ENCODE results near the gene ZKSCAN4. TPM values are rescaled to one million over a fixed set of nuclear protein-coding genes. Genes with fewer than 3 reads are reported as not detected.

ZKSCAN4 gene
- total and polyA plus RNA-seq, 9 donors, result 1.5 to 8.0 (median 6.0) TPM

DNA sequence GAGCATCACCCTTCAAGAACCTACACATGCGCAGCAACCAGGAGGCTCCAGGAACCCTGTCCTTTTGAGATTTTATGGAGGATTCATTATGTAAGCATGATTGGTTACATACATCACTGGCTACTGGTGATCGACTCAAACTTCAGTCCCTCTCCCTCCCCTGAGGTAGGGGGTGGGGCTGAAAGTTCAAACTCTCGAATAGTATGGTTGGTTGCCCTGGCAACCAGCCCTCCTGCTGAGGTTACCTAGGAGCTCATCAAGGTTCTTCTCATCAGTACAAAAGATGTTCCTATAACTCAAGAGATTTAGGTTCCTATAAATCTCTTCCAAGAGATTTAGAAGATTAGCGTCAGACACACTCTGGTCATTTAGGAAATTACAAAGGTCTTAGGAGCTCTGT lies 48.9 kb downstream of the ZKSCAN4 start:
- Histone ChIP-seq H3K27ac (no peak overlapping the region), H3K9me3 (no peaks in the 10 kb centered on the region), H3K36me3 (no peaks in the 10 kb centered on the region), H3K4me3 (no peak overlapping the region), H3K27me3 (peaks cover under 1% of the 10 kb centered on the region), H3K4me1 (ENCODE audit: insufficient read depth) (no peaks in the 10 kb centered on the region)
- no peak for DNase-seq
- no peak for TF ChIP-seq EP300 (IDR thresholded peaks at IDR 0.05)
- TF ChIP-seq, protein P1, sequence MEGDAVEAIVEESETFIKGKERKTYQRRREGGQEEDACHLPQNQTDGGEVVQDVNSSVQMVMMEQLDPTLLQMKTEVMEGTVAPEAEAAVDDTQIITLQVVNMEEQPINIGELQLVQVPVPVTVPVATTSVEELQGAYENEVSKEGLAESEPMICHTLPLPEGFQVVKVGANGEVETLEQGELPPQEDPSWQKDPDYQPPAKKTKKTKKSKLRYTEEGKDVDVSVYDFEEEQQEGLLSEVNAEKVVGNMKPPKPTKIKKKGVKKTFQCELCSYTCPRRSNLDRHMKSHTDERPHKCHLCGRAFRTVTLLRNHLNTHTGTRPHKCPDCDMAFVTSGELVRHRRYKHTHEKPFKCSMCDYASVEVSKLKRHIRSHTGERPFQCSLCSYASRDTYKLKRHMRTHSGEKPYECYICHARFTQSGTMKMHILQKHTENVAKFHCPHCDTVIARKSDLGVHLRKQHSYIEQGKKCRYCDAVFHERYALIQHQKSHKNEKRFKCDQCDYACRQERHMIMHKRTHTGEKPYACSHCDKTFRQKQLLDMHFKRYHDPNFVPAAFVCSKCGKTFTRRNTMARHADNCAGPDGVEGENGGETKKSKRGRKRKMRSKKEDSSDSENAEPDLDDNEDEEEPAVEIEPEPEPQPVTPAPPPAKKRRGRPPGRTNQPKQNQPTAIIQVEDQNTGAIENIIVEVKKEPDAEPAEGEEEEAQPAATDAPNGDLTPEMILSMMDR (IDR thresholded peaks at IDR 0.05), result no peak
- TF ChIP-seq POLR2A (IDR thresholded peaks at IDR 0.05), result no peak
- WGBS, 3 donors, result 33 to 39% (median 35%) methylated on average over 4 of the region's 4 CpGs
- intact Hi-C loops (cut with DNase I), result no loop called here

DNA sequence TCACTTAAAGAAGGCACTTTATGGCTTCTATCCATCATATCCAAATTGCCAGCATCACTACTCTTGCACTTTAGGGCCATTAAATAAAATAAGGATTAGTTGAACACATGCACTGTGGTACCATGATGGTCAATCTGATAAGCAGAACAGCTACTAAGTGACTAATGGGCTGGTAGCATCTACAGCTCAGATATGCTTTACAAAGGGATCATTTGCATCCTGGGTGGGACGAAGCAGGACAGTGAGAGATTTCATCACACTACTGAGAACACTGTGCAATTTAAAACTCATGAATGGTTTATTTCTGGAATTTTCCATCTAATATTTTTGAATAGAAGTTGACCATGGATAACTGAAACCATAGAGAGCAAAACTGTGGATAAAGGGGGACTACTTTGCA lies 52.0 kb downstream of the ZKSCAN4 start:
- no peak for TF ChIP-seq EP300 (IDR thresholded peaks at IDR 0.05)
- TF ChIP-seq, protein P1 (IDR thresholded peaks at IDR 0.05), result no peak
- TF ChIP-seq POLR2A (IDR thresholded peaks at IDR 0.05), result no peak
- 56 to 69% (median 59%) methylated on average over 1 of the region's 1 CpG for WGBS, 3 donors
- Histone ChIP-seq H3K4me1 (ENCODE audit: insufficient read depth) (no peaks in the 10 kb centered on the region), H3K4me3 (no peak overlapping the region), H3K9me3 (no peaks in the 10 kb centered on the region), H3K36me3 (no peaks in the 10 kb centered on the region), H3K27ac (no peak overlapping the region), H3K27me3 (no peaks in the 10 kb centered on the region)
- no peak for DNase-seq
- intact Hi-C loops (cut with DNase I), result no loop called here

Other genes with a start within 250 kb of the ZKSCAN4 start
- 1 to 10 TPM in 3 of 7 donors, under 1 TPM in 4; 0.24 to 2.3 (median 0.82) TPM for gene ZNF165, start 171.7 kb downstream of the ZKSCAN4 start, total RNA-seq
- under 1 TPM; 0.52 to 0.61 TPM for gene ZNF165, start 171.7 kb downstream of the ZKSCAN4 start, polyA plus RNA-seq
- 1 to 10 TPM; 2.6 to 4.4 (median 3.1) TPM for gene ZSCAN16, start 127.7 kb downstream of the ZKSCAN4 start, total RNA-seq
- 1 to 10 TPM; 3.2 to 4.0 TPM for gene ZSCAN16, start 127.7 kb downstream of the ZKSCAN4 start, polyA plus RNA-seq
- gene ZKSCAN8, start 110.4 kb downstream of the ZKSCAN4 start, total RNA-seq, result 10 to 100 TPM; 16.8 to 44.6 (median 31.9) TPM
- 10 to 100 TPM; 13.6 to 30.3 TPM for gene ZKSCAN8, start 110.4 kb downstream of the ZKSCAN4 start, polyA plus RNA-seq
- gene ZSCAN9, start 27.0 kb downstream of the ZKSCAN4 start, total RNA-seq, result 10 to 100 TPM in 6 of 7 donors, 1 to 10 TPM in 1; 10.0 to 17.5 (median 13.7) TPM
- 10 to 100 TPM; 12.5 to 16.9 TPM for gene ZSCAN9, start 27.0 kb downstream of the ZKSCAN4 start, polyA plus RNA-seq
- gene NKAPL, start 7.0 kb upstream of the ZKSCAN4 start, total RNA-seq, result 1 to 10 TPM in 5 of 7 donors, under 1 TPM in 2; 0.34 to 2.4 (median 1.8) TPM
- gene NKAPL, start 7.0 kb upstream of the ZKSCAN4 start, polyA plus RNA-seq, result 1 to 10 TPM; 1.4 to 1.5 TPM
- gene ZSCAN26, start 14.9 kb upstream of the ZKSCAN4 start, total RNA-seq, result 10 to 100 TPM; 11.8 to 32.0 (median 23.1) TPM
- 10 to 100 TPM; 21.6 to 29.2 TPM for gene ZSCAN26, start 14.9 kb upstream of the ZKSCAN4 start, polyA plus RNA-seq
- gene PGBD1, start 29.3 kb upstream of the ZKSCAN4 start, total RNA-seq, result 1 to 10 TPM; 2.1 to 5.0 (median 3.5) TPM
- gene PGBD1, start 29.3 kb upstream of the ZKSCAN4 start, polyA plus RNA-seq, result 1 to 10 TPM; 1.8 to 3.5 TPM
- 10 to 100 TPM; 14.1 to 40.1 (median 21.9) TPM for gene ZSCAN31, start 83.9 kb upstream of the ZKSCAN4 start, total RNA-seq
- gene ZSCAN31, start 83.9 kb upstream of the ZKSCAN4 start, polyA plus RNA-seq, result 10 to 100 TPM; 12.1 to 20.8 TPM
- 1 to 10 TPM; 2.6 to 8.2 (median 7.2) TPM for gene ZKSCAN3, start 97.7 kb upstream of the ZKSCAN4 start, total RNA-seq
- gene ZKSCAN3, start 97.7 kb upstream of the ZKSCAN4 start, polyA plus RNA-seq, result 1 to 10 TPM; 2.0 to 5.0 TPM
- gene ZSCAN12, start 147.5 kb upstream of the ZKSCAN4 start, total RNA-seq, result 10 to 100 TPM in 2 of 7 donors, 1 to 10 TPM in 5; 3.0 to 11.4 (median 7.4) TPM
- 1 to 10 TPM; 4.4 to 5.4 TPM for gene ZSCAN12, start 147.5 kb upstream of the ZKSCAN4 start, polyA plus RNA-seq
- gene ZSCAN23, start 191.2 kb upstream of the ZKSCAN4 start, total RNA-seq, result 1 to 10 TPM; 3.0 to 6.8 (median 4.7) TPM
- 1 to 10 TPM; 2.0 to 2.3 TPM for gene ZSCAN23, start 191.2 kb upstream of the ZKSCAN4 start, polyA plus RNA-seq

Measured in ovary (tissue), 9 donors.